ENCODE measurements around the gene RGS3.

RGS3 gene

DNA sequence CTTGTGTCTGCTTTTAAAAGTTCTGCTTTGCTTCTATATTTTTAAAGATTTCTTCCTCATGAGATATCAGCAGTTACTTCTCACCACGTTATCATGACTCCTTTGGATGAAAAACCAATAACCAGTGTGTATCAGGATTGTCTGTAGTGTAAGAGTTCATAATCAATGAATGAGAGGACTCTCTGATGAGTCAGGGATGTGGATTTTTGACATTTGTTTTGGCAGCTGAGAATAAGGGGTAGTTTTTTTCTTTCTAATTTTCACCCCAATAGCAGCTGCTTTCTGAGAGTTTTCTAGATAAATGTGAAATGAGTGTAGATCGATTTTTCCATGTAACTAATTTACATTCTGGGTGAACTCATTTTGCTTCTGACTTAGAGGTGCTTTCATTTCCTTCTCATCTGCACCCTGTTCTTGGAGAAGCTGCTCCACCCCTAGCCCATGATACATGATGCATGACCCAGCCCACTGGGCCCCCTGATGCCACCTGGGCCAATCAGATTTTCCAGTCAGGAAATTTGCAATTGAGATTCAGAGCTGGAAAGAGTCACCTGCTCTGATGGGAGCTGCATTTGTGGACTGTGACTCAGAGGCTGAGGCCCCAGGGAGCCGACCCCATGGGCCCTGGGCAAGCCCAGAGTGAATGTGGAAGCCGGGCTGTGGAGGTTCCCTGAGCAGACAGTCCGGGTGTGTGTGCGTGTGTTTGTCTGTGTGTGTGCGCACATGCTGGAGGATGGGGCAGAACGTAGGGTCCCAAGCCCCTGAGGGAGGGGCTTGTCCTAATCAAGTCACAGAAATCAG is 159.3 kb downstream of the RGS3 start:
- Histone ChIP-seq H3K9me3 (ENCODE audit: low read length) (no peaks in the 10 kb centered on the region), H3K4me2 (ENCODE audit: low read length) (no peak overlapping the region), H3K27me3 (ENCODE audit: insufficient read depth, low read length) (peaks cover 16% of the 10 kb centered on the region; the same call in 1 of the 2 replicates), H3K9ac (ENCODE audit: low read length) (no peak overlapping the region), H3K36me3 (ENCODE audit: insufficient read depth, low read length) (no peaks in the 10 kb centered on the region), H3K9me2 (ENCODE audit: low read depth, low read length) (no peaks in the 10 kb centered on the region), H3K79me2 (ENCODE audit: insufficient read depth, low read length) (no peaks in the 10 kb centered on the region), H4K20me1 (ENCODE audit: insufficient read depth, low read length) (no peaks in the 10 kb centered on the region), H3K4me1 (ENCODE audit: insufficient read depth, low read length, severe bottlenecking) (no peaks in the 10 kb centered on the region), H3K27ac (ENCODE audit: low read depth, low read length, poor library complexity, severe bottlenecking) (no peak overlapping the region), H2AFZ (ENCODE audit: low read length) (no peak overlapping the region), H3F3A (ENCODE audit: insufficient read depth, low read length) (no peaks in the 10 kb centered on the region), H3K4me3 (ENCODE audit: low read depth, low read length, poor library complexity, severe bottlenecking) (no peak overlapping the region)
- no peak for TF ChIP-seq EZH2 (IDR thresholded peaks at IDR 0.05; ENCODE audit: borderline replicate concordance, low read length)
- TF ChIP-seq, protein P1, sequence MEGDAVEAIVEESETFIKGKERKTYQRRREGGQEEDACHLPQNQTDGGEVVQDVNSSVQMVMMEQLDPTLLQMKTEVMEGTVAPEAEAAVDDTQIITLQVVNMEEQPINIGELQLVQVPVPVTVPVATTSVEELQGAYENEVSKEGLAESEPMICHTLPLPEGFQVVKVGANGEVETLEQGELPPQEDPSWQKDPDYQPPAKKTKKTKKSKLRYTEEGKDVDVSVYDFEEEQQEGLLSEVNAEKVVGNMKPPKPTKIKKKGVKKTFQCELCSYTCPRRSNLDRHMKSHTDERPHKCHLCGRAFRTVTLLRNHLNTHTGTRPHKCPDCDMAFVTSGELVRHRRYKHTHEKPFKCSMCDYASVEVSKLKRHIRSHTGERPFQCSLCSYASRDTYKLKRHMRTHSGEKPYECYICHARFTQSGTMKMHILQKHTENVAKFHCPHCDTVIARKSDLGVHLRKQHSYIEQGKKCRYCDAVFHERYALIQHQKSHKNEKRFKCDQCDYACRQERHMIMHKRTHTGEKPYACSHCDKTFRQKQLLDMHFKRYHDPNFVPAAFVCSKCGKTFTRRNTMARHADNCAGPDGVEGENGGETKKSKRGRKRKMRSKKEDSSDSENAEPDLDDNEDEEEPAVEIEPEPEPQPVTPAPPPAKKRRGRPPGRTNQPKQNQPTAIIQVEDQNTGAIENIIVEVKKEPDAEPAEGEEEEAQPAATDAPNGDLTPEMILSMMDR (IDR thresholded peaks at IDR 0.05; ENCODE audit: low read length), result no peak

DNA sequence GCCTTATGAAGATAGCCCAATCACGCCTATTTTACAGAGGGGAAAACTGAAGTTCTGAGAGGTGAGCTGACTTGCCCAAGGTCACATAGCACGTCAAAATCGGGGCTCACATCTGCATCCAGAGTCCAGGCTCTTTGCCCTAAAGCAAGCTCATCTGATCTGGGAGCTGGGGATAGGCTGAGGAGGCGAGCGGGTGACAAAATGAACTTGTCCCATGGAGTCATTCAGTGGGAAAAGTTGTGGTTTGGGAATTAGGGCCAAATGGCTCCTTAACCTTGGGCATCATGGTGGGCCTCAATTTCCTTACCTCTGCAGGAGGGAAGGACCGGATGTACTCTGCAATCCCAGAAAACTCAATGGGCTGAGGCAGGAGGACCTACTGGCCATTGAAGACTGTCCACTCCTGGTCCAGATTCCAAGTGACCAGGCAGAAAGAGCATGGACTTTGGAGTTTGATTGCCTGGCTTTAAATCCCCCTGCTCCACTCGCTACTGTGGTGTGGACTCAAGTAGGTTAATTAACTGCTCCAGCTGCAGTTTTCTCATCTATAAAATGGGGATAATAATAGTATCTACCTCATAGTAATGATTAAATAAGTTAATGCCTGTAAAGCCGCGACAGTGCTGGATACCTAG is 160.4 kb downstream of the RGS3 start:
- Histone ChIP-seq H3K79me2 (ENCODE audit: insufficient read depth, low read length) (no peaks in the 10 kb centered on the region), H4K20me1 (ENCODE audit: insufficient read depth, low read length) (no peaks in the 10 kb centered on the region), H3K9ac (ENCODE audit: low read length) (no peak overlapping the region), H3K4me1 (ENCODE audit: insufficient read depth, low read length, severe bottlenecking) (no peaks in the 10 kb centered on the region), H3F3A (ENCODE audit: insufficient read depth, low read length) (no peaks in the 10 kb centered on the region), H3K9me3 (ENCODE audit: low read length) (no peaks in the 10 kb centered on the region), H3K4me3 (ENCODE audit: low read depth, low read length, poor library complexity, severe bottlenecking) (no peak overlapping the region), H3K27me3 (ENCODE audit: insufficient read depth, low read length) (peaks cover 10% of the 10 kb centered on the region; the same call in 1 of the 2 replicates), H3K36me3 (ENCODE audit: insufficient read depth, low read length) (no peaks in the 10 kb centered on the region), H2AFZ (ENCODE audit: low read length) (no peak overlapping the region), H3K9me2 (ENCODE audit: low read depth, low read length) (no peaks in the 10 kb centered on the region), H3K27ac (ENCODE audit: low read depth, low read length, poor library complexity, severe bottlenecking) (no peak overlapping the region), H3K4me2 (ENCODE audit: low read length) (no peak overlapping the region)
- TF ChIP-seq, protein P1 (IDR thresholded peaks at IDR 0.05; ENCODE audit: low read length), result no peak
- TF ChIP-seq EZH2 (IDR thresholded peaks at IDR 0.05; ENCODE audit: borderline replicate concordance, low read length), result no peak

DNA sequence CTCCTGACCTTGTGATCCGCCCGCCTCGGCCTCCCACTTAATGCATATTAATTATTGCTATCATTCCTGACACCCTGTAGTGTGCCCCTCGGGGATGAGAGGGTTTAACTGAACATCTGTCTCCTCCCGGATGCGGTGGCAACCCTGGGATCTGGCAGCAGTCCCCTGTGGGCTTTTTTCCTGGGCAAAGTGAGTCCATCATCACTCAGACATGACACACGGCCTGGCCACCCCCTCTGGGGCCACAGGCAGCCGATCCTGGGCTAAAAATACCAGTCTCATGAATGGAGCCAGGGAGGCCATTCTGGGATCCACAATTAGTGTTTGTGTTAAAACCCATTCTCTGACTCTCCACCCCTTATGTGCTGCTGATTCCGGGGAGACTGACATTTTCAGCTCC is 161.2 kb downstream of the RGS3 start:
- Histone ChIP-seq H3K9me2 (ENCODE audit: low read depth, low read length) (no peaks in the 10 kb centered on the region), H3K4me2 (ENCODE audit: low read length) (no peak overlapping the region), H4K20me1 (ENCODE audit: insufficient read depth, low read length) (no peaks in the 10 kb centered on the region), H2AFZ (ENCODE audit: low read length) (no peak overlapping the region), H3F3A (ENCODE audit: insufficient read depth, low read length) (no peaks in the 10 kb centered on the region), H3K4me3 (ENCODE audit: low read depth, low read length, poor library complexity, severe bottlenecking) (no peak overlapping the region), H3K27me3 (ENCODE audit: insufficient read depth, low read length) (peaks cover 9% of the 10 kb centered on the region; the same call in 1 of the 2 replicates), H3K36me3 (ENCODE audit: insufficient read depth, low read length) (no peaks in the 10 kb centered on the region), H3K9ac (ENCODE audit: low read length) (no peak overlapping the region), H3K79me2 (ENCODE audit: insufficient read depth, low read length) (no peaks in the 10 kb centered on the region), H3K27ac (ENCODE audit: low read depth, low read length, poor library complexity, severe bottlenecking) (no peak overlapping the region), H3K9me3 (ENCODE audit: low read length) (no peaks in the 10 kb centered on the region), H3K4me1 (ENCODE audit: insufficient read depth, low read length, severe bottlenecking) (no peaks in the 10 kb centered on the region)
- no peak for TF ChIP-seq EZH2 (IDR thresholded peaks at IDR 0.05; ENCODE audit: borderline replicate concordance, low read length)
- TF ChIP-seq, protein P1 (IDR thresholded peaks at IDR 0.05; ENCODE audit: low read length), result no peak
